ENCODE data around the gene ZDHHC19.
"Not testable (repeated sequence)": the region's sequence is repeated elsewhere in the genome, so short reads cannot be mapped to it uniquely, and the experiment has no call there.

ZDHHC19 gene, protein sequence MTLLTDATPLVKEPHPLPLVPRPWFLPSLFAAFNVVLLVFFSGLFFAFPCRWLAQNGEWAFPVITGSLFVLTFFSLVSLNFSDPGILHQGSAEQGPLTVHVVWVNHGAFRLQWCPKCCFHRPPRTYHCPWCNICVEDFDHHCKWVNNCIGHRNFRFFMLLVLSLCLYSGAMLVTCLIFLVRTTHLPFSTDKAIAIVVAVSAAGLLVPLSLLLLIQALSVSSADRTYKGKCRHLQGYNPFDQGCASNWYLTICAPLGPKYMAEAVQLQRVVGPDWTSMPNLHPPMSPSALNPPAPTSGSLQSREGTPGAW

GRCh38 chr3:196210673-196211556 lies at the start of gene ZDHHC19:
TSS of gene ZDHHC19 (minus strand) at chr3:196211400. CDS start at chr3:196211315, 85 bp downstream.
- DNase-seq, result no peak

DNA sequence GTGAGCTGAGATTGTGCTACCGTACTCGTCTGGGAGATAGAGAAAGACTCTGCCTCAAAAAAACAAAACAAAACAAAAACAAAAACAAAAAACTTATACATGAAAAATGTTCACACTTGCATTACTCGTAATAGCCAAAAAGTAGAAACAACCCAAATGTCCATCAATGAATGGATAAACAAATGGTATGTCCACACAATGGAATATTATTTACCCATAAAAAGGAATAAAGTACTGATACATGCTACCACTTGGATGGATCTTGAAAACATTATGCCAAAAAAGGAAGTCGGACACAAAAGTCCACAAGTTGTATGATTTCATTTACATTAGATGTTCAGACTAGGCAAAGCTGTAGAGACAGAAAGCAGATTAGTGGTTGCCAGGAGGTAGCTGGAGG lies 49.6 kb upstream of the ZDHHC19 start:
- DNase-seq, result no peak

- no peak for DNase-seq
Observed at GRCh38 chr3:196255776-196256175, 44.6 kb upstream of the ZDHHC19 start.

GRCh38 chr3:196254376-196255283 lies 43.4 kb upstream of the ZDHHC19 start:
- DNase-seq, result no peak

DNA sequence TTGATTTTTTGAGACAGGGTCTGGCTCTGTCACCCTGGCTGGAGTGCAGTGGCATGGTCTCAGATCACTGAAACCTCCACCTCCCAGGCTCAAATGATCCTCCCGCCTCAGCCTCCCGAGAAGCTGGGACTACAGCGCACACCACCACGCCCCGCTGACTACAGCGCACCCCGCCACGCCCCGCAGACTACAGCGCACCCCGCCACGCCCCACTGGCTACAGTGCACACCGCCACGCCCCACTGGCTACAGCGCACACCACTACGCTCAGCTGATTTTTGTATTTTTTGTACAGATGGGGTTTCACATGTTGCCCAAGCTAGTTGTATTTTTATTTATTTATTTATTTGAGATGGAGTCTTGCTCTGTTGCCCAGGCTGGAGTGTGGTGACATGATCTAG lies 40.7 kb upstream of the ZDHHC19 start:
- DNase-seq, result no peak

DNA sequence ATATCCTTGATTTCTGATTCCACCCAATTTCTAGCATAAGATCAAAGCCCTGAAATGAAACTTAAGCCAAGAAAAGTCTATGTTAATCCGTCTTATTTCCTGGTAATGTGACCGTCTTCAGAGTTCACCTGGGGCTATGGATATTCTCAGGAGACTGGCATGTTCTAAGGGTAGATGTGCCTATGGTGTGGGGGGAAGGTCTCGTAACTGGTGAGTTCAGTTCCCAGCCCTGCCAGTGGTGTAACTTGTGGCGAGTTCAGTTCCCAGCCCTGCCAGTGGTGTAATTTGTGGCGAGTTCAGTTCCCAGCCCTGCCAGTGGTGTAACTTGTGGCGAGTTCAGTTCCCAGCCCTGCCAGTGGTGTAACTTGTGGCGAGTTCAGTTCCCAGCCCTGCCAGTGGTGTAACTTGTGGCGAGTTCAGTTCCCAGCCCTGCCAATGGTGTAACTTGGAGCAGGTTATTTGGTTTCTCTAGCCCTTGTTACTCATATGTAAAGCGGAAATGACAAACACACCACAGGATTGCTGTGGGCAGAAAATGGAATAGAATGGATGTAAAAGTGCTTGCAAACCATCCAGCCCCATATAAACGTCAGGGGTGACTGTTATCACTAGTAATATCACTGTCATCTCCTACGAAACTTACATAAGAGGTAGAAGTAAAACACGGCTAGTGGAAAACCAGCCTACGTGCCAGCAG lies 35.6 kb upstream of the ZDHHC19 start:
- no peak for DNase-seq

DNA sequence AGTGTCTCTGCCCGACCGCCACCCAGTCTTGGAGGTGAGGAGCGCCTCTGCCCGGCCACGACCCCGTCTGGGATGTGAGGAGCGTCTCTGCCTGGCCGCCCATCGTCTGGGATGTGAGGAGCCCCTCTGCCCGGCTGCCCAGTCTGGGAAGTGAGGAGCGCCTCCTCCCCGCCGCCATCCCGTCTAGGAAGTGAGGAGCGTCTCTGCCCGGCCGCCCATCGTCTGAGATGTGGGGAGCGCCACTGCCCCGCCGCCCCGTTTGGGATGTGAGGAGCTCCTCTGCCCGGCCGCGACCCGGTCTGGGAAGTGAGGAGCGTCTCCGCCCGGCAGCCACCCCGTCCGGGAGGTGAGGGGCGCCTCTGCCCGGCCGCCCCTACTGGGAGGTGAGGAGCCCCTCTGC lies 33.0 kb upstream of the ZDHHC19 start:
- not testable (repeated sequence) for DNase-seq

DNA sequence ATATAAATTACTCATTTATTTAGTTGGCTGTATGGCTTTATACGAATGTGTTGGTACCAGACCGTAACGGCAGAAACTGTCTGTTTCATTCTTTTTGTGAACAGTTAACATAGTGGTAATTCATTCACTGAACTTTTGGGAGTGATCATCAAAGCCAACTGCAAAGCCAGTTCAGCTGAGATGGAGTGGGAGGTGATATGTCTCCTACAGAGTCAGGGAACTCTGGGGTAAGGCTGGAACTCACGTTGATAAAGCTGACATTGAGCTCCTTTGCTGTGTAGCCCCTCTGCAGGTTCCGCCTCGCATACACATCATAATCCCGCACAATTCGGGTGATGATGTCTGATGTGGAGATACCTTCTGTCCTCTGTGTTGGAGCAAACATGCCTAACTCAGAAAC lies 30.5 kb upstream of the ZDHHC19 start:
- no peak for DNase-seq

DNA sequence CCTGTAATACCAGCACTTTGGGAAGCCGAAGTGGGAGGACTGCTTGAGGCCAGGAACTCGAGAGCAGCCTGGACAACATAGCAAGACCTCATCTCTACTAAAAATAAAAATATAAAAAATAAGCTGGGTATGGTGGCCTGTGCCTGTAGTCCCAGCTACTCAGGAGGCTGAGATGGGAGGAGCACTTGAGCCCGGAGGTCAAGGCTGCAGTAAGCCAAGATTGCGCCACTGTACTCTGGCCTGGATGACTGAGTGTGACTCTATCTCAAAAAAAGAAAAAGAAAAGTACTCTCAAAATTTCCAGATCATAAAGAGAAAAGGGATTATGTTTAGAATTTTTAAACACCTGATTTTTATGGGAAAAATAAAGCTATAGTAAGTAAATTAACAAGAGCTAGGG lies 29.2 kb upstream of the ZDHHC19 start:
- DNase-seq, result no peak

DNA sequence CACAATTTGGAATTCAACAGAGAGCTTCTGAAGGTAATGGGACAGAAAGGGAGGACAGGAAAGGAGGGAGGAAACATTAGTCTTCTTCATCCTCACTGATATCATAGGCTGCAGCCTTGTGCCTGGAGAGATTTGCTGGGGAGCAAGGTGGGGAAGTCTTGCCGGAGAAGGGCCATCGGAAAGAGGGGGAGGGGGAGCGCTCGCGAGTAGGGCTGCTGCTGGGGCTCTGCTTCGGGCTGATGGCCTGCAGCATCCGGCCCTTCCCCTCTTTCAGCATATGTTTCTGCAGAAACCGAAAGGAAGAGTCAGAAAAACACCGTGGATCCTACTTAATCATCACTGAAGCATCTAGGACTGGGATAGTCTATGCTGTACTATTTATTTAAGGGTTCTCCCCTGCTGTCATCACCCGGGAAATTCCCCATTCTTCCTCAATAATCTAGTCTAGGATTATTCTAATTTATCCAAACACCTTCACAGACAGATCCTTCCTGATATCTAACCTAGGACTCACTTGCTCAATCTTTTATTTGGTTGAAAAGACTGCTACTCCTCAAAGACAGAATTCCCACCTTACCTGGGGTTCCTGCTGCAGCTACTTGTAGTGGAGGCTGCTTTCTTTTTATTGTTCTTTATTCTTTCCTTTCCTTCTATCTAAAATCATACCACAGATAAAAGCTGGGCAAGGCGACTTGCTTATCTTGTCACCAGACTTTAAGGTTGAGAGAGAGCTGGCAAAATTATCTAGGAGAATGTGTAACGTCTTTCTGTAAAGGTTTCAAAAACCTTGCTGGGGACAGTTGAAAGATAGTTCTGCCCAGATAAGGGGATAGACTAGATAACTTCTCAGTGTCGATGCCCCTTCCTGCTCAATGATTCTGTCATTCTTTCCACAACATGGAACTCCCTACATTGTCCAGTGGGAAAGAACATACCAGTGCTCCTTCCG lies 27.7 kb upstream of the ZDHHC19 start:
- DNase-seq, result no peak

DNA sequence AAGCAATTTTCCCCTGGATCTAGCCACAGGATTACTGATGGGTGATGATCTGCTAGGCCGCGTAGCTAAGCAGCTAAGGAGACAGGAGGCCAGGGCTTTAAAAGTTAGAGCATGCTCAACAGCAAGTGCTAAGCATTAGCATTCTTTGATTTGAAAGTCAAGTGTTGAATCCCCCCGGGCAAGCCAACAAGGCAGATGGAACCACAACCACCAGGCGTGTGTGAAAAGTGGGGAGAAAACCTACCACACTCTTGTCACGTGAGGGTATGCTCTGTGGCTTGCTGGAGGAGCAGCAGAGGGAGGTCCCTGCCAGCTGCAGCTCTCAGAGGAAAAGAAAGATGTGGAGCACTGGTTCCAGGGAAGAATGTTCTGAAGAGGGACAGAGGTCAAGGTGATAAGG lies 26.0 kb upstream of the ZDHHC19 start:
- DNase-seq, result no peak

DNA sequence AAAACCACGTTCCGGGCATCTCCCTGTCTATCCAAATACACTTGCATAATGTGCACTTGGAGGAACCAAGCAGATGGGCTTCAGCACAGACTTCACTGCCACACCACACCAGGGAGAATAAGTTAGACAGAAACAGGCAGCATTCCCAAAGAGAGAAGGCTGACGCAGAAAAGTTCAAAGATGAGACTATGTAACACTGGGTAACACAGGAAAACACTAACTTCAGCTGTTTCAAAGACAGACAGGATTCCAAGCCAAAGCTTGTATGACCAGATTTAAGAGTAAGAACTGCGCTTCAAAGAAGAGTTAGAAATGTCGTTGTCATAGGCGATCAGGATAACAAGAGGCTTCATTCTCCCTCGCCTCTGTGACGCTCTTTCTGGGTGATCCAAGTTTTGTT lies 25.0 kb upstream of the ZDHHC19 start:
- DNase-seq, result no peak

DNA sequence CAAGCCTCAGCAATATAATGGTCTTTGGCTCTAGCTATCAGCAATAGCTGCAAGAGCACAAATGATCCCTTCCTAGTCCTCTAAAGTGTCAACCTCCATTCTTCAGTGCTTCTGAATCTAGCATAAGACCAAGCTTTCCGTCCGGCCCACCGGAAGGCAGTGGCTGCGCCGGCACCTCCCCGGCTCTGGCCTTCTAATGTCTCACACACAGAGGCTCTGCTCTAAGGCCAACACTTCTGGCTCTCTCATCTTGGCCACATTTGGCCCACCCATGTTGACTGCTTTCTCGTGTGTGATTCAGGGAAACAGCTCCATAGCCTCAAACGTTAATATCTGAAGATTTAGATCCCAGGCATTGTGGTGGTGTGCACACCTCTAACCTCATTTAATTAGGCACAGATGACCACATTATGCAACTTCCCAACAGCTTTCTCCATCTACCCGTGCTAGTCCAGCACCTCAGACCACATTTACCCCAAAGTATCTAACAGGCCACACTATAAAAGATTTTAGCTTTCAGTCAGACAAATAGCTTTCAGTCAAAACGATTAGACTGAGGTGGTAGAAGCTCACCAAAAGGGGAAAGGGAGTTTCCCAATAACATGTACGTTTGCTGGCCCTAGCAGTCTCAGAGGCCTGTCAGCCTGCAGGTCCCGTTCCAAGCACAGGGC lies 24.4 kb upstream of the ZDHHC19 start:
- no peak for DNase-seq

DNA sequence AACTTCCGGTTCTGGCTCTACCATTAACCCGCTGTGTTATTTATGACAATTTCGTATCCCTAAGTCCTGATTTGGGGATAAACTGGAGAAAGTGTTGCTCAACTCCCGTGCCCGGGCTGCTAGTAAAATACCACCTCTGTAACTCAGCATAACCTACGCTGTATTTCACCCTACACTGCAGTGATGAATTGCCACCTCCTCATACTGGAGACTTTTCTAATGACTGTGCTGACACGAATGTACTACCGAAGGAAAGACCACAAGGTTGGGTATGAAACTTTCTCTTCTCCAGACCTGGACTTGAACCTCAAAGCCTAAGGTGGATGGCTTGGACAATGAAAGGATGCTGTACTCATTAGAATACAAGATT lies 21.7 kb upstream of the ZDHHC19 start:
- no peak for DNase-seq

GRCh38 chr3:196232154-196232881 lies 21.1 kb upstream of the ZDHHC19 start:
- no peak for DNase-seq

GRCh38 chr3:196227629-196228493 lies 16.7 kb upstream of the ZDHHC19 start:
- no peak for DNase-seq

GRCh38 chr3:196227121-196227561 lies 15.9 kb upstream of the ZDHHC19 start:
- DNase-seq, result no peak

- no peak for DNase-seq
Observed at GRCh38 chr3:196225763-196226364, 14.7 kb upstream of the ZDHHC19 start.

- DNase-seq, result no peak
Observed at GRCh38 chr3:196225086-196225485, 13.9 kb upstream of the ZDHHC19 start.
